Skeletal muscle tissue (tissue), 4 donors: ENCODE measurements around the gene CCL11. TPM values are rescaled to one million over a fixed set of nuclear protein-coding genes. Genes with fewer than 3 reads are reported as not detected.

Source experiments
- H3K27ac ChIP-seq: one replicate; pipeline ENCODE4 v1.7.0; 2013; ENCODE audit warnings: mild to moderate bottlenecking, low read depth, low read length, inconsistent platforms
- H3K27me3 ChIP-seq, 3 donors: one replicate each; pipeline ENCODE4 v1.7.0; 2013; ENCODE audit warnings: low read length in 3 of 3; ENCODE audit not compliant: control insufficient read depth in 3 of 3, insufficient read depth in 3 of 3
- H3K36me3 ChIP-seq, 3 donors: one replicate each; pipeline ENCODE4 v1.7.0; 2013; ENCODE audit warnings: low read length in 3 of 3; ENCODE audit not compliant: control insufficient read depth in 3 of 3, insufficient read depth in 3 of 3
- H3K4me1 ChIP-seq, 3 donors: one replicate each; pipeline ENCODE4 v1.7.0; 2013; ENCODE audit warnings: low read length in 3 of 3, mild to moderate bottlenecking in 3 of 3; ENCODE audit not compliant: control insufficient read depth in 3 of 3, insufficient read depth in 3 of 3
- H3K4me3 ChIP-seq, 3 donors: one replicate each; pipeline ENCODE4 v1.7.0; 2013; ENCODE audit warnings: low read length in 3 of 3
- H3K9ac ChIP-seq, 3 donors: one replicate each; pipeline ENCODE4 v1.7.0; 2013; ENCODE audit warnings: low read length in 3 of 3, mild to moderate bottlenecking in 3 of 3, moderate library complexity in 2 of 3, low read depth in 1 of 3
- H3K9me3 ChIP-seq, 3 donors: one replicate each; pipeline ENCODE4 v1.7.0; 2013; ENCODE audit warnings: low read length in 3 of 3; ENCODE audit not compliant: control insufficient read depth in 3 of 3
- total RNA-seq: library from RNA; depleted of rRNA; stranded (reverse); fragments of >200 nt; gene quantifications from one replicate; pipeline ENCODE4 v1.2.3, GENCODE V29; 2014
- donor health status: Osteomylitis.

Gene CCL11
- not detected for total RNA-seq

GRCh38 chr17:34285286-34285792, at the start of gene CCL11:
CCL11 (plus strand) TSS chr17:34285742; CDS start chr17:34285809, 67 bp downstream.
- Histone ChIP-seq H3K27me3 (no peaks in the 10 kb centered on the region), H3K36me3 (no peaks in the 10 kb centered on the region), H3K4me1 (no peaks in the 10 kb centered on the region), H3K9me3 (no peaks in the 10 kb centered on the region), H3K9ac (no peak within 1 kb of the TSS), H3K27ac (no peak within 1 kb of the TSS), H3K4me3 (no peak within 1 kb of the TSS)

GRCh38 chr17:34236281-34236892, 49.2 kb upstream of the CCL11 start:
- H3K27ac ChIP-seq, result peak overlapping the region; percentile 42
- no peaks in the 10 kb centered on the region for H3K27me3 ChIP-seq
- H3K36me3 ChIP-seq, result no peaks in the 10 kb centered on the region
- no peak overlapping the region for H3K4me3 ChIP-seq
- no peak overlapping the region for H3K9ac ChIP-seq
- H3K9me3 ChIP-seq, result no peaks in the 10 kb centered on the region
- peaks cover 50 to 56% (median 51%) of the 10 kb centered on the region in 3 donors for H3K4me1 ChIP-seq

GRCh38 chr17:34237458-34237857, 48.1 kb upstream of the CCL11 start:
- H3K4me1 ChIP-seq, result peaks cover 56 to 66% (median 57%) of the 10 kb centered on the region in 3 donors
- H3K27ac ChIP-seq, result no peak overlapping the region
- H3K9me3 ChIP-seq, result no peaks in the 10 kb centered on the region

GRCh38 chr17:34241062-34241461, 44.5 kb upstream of the CCL11 start:
- no peaks in the 10 kb centered on the region for H3K27me3 ChIP-seq
- peak overlapping the region; percentile 51 for H3K27ac ChIP-seq
- H3K9ac ChIP-seq, result peak overlapping the region in 1 of 3 donors; percentile 46
- H3K4me1 ChIP-seq, result peaks cover 36 to 46% (median 39%) of the 10 kb centered on the region in 3 donors
- no peak overlapping the region for H3K4me3 ChIP-seq
- H3K36me3 ChIP-seq, result no peaks in the 10 kb centered on the region
- H3K9me3 ChIP-seq, result no peaks in the 10 kb centered on the region

More at GRCh38 chr17:34237458-34237857, 48.1 kb upstream of the CCL11 start:
- Histone ChIP-seq H3K9ac (no peak overlapping the region), H3K36me3 (no peaks in the 10 kb centered on the region), H3K4me3 (no peak overlapping the region), H3K27me3 (no peaks in the 10 kb centered on the region)

GRCh38 chr17:34242587-34243363, 42.8 kb upstream of the CCL11 start:
- no peaks in the 10 kb centered on the region for H3K9me3 ChIP-seq
- H3K9ac ChIP-seq, result no peak overlapping the region
- no peak overlapping the region for H3K4me3 ChIP-seq
- H3K4me1 ChIP-seq, result peaks cover 36 to 37% (median 36%) of the 10 kb centered on the region in 3 donors
- H3K27ac ChIP-seq, result peak overlapping the region; percentile 66
- H3K36me3 ChIP-seq, result no peaks in the 10 kb centered on the region
- no peaks in the 10 kb centered on the region for H3K27me3 ChIP-seq

- no peak overlapping the region for H3K4me3 ChIP-seq
- peaks cover 40 to 42% (median 40%) of the 10 kb centered on the region in 3 donors for H3K4me1 ChIP-seq
- H3K27me3 ChIP-seq, result no peaks in the 10 kb centered on the region
- H3K9ac ChIP-seq, result no peak overlapping the region
- H3K36me3 ChIP-seq, result no peaks in the 10 kb centered on the region
- peak overlapping the region; percentile 66 for H3K27ac ChIP-seq
- no peaks in the 10 kb centered on the region for H3K9me3 ChIP-seq
Measured at GRCh38 chr17:34243364-34244320, 41.9 kb upstream of the CCL11 start.

- H3K4me3 ChIP-seq, result no peak overlapping the region
- H3K9ac ChIP-seq, result no peak overlapping the region
- H3K9me3 ChIP-seq, result no peaks in the 10 kb centered on the region
- peaks cover 39 to 47% (median 41%) of the 10 kb centered on the region in 3 donors for H3K4me1 ChIP-seq
- no peaks in the 10 kb centered on the region for H3K36me3 ChIP-seq
- no peaks in the 10 kb centered on the region for H3K27me3 ChIP-seq
- no peak overlapping the region for H3K27ac ChIP-seq
Measured at GRCh38 chr17:34245351-34245905, 40.1 kb upstream of the CCL11 start.

- no peak overlapping the region for H3K4me3 ChIP-seq
- H3K4me1 ChIP-seq, result peaks cover 47 to 51% (median 47%) of the 10 kb centered on the region in 3 donors
- no peaks in the 10 kb centered on the region for H3K27me3 ChIP-seq
- no peaks in the 10 kb centered on the region for H3K36me3 ChIP-seq
- peak overlapping the region; percentile 36 for H3K27ac ChIP-seq
- H3K9ac ChIP-seq, result no peak overlapping the region
- no peaks in the 10 kb centered on the region for H3K9me3 ChIP-seq
Measured at GRCh38 chr17:34246446-34246845, 39.1 kb upstream of the CCL11 start.

GRCh38 chr17:34246881-34247280, 38.7 kb upstream of the CCL11 start:
- no peak overlapping the region for H3K4me3 ChIP-seq
- H3K27me3 ChIP-seq, result no peaks in the 10 kb centered on the region
- H3K36me3 ChIP-seq, result no peaks in the 10 kb centered on the region
- no peak overlapping the region for H3K9ac ChIP-seq
- peak overlapping the region; percentile 36 for H3K27ac ChIP-seq
- H3K4me1 ChIP-seq, result peaks cover 45 to 52% (median 50%) of the 10 kb centered on the region in 3 donors
- H3K9me3 ChIP-seq, result no peaks in the 10 kb centered on the region
